Smooth muscle cell (in vitro differentiated cells): ENCODE results near the gene MS4A2. TPM values are rescaled to one million over a fixed set of nuclear protein-coding genes. Genes with fewer than 3 reads are reported as not detected.

Experiments used
- DNase-seq: peaks from one replicate; lab custom pipeline; 2025; ENCODE audit not compliant: unreplicated experiment; lab: John Stamatoyannopoulos, UW
- H2AFZ ChIP-seq: fragments of 200-600 bp; sonication (generic); 2 replicates; pipeline ENCODE4 v1.6.0; 2016; ENCODE audit warnings: antibody characterized with exemption, low read depth, mild to moderate bottlenecking
- H3F3A ChIP-seq: fragments of 200-600 bp; sonication (generic); 2 replicates; pipeline ENCODE4 v1.6.0; 2017; ENCODE audit warnings: antibody characterized with exemption, low read depth
- H3K27ac ChIP-seq: fragments of 200-600 bp; sonication (generic); 2 replicates; pipeline ENCODE4 v1.5.1; 2016; ENCODE audit warnings: low read depth, mild to moderate bottlenecking
- H3K27me3 ChIP-seq: fragments of 200-600 bp; sonication (generic); 2 replicates; pipeline ENCODE4 v1.6.1; 2016; ENCODE audit warnings: low read depth, mild to moderate bottlenecking
- H3K36me3 ChIP-seq: fragments of 200-600 bp; sonication (generic); 2 replicates; pipeline ENCODE4 v1.5.1; 2016; ENCODE audit warnings: low read depth
- H3K4me1 ChIP-seq: fragments of 200-600 bp; sonication (generic); 2 replicates; pipeline ENCODE4 v1.5.1; 2016; ENCODE audit warnings: low read depth
- H3K4me2 ChIP-seq: fragments of 200-600 bp; sonication (generic); 2 replicates; pipeline ENCODE4 v1.6.0; 2016; ENCODE audit warnings: mild to moderate bottlenecking
- H3K4me3 ChIP-seq: fragments of 200-600 bp; sonication (generic); 2 replicates; pipeline ENCODE4 v1.5.1; 2016; ENCODE audit warnings: mild to moderate bottlenecking
- H3K79me2 ChIP-seq: fragments of 200-600 bp; sonication (generic); 2 replicates; pipeline ENCODE4 v1.6.0; 2016; ENCODE audit warnings: low read depth, mild to moderate bottlenecking
- H3K9ac ChIP-seq: fragments of 200-600 bp; sonication (generic); 2 replicates; pipeline ENCODE4 v1.6.0; 2016; ENCODE audit warnings: low read depth
- H3K9me3 ChIP-seq: fragments of 200-600 bp; sonication (generic); replicated peaks from 2 replicates; pipeline ENCODE4 v1.5.1; 2016; ENCODE audit warnings: low read depth
- H4K20me1 ChIP-seq: fragments of 200-600 bp; sonication (generic); 2 replicates; pipeline ENCODE4 v1.6.0; 2016; ENCODE audit warnings: low read depth
- CTCF ChIP-seq: fragments of 200-600 bp; sonication (generic); IDR thresholded peaks from 2 replicates; pipeline ENCODE4 v1.5.1; 2017; ENCODE audit warnings: borderline replicate concordance, mild to moderate bottlenecking, antibody characterized with exemption; ENCODE audit not compliant: insufficient read depth, poor library complexity, severe bottlenecking
- whole genome bisulfite sequencing: methylation state at CpG from one replicate; pipeline ENCODE4 v1.1.7; 2016; ENCODE audit warnings: low lambda C conversion rate; 5-methylcytosine and 5-hydroxymethylcytosine counted together
- polyA plus RNA-seq: library from polyadenylated mRNA; unstranded; fragments of >200 nt; fragmentation: Nextera tagmentation; extraction: Ambion mirVana; gene quantifications from 2 replicates; pipeline ENCODE4 v1.2.1, GENCODE V29; 2016
- total RNA-seq: library from RNA; depleted of rRNA; stranded (reverse); fragments of >200 nt; gene quantifications from 2 replicates; pipeline ENCODE4 v1.2.3, GENCODE V29; 2014

Gene MS4A2
- total and polyA plus RNA-seq, 2 experiments from 2014 or later: not detected

GRCh38 chr11:60059052-60059451 is 29.4 kb upstream of the MS4A2 start:
- H4K20me1 ChIP-seq: no peaks in the 10 kb centered on the region
- TF ChIP-seq CTCF: no peak
- WGBS: 84% methylated on average over 3 of the region's 3 CpGs

GRCh38 chr11:60059521-60060240 is 28.8 kb upstream of the MS4A2 start:
- Histone ChIP-seq H3K4me1 (no peaks in the 10 kb centered on the region), H3K79me2 (no peaks in the 10 kb centered on the region), H2AFZ (no peak overlapping the region), H3F3A (no peaks in the 10 kb centered on the region), H3K27me3 (no peaks in the 10 kb centered on the region), H3K4me3 (no peak overlapping the region), H3K9ac (no peak overlapping the region), H3K9me3 (no peaks in the 10 kb centered on the region), H3K27ac (no peak overlapping the region), H4K20me1 (no peaks in the 10 kb centered on the region), H3K36me3 (no peaks in the 10 kb centered on the region), H3K4me2 (no peak overlapping the region)
- no peak for DNase-seq
- no peak for TF ChIP-seq CTCF
- WGBS: 83% methylated on average over 4 of the region's 4 CpGs

More at GRCh38 chr11:60059052-60059451, 29.4 kb upstream of the MS4A2 start:
- H3K27ac ChIP-seq: no peak overlapping the region
- H3F3A ChIP-seq: no peaks in the 10 kb centered on the region
- no peak overlapping the region for H3K9ac ChIP-seq
- DNase-seq: no peak
- no peak overlapping the region for H3K4me2 ChIP-seq
- H3K9me3 ChIP-seq: no peaks in the 10 kb centered on the region
- H3K4me3 ChIP-seq: no peak overlapping the region
- no peaks in the 10 kb centered on the region for H3K36me3 ChIP-seq
- H3K4me1 ChIP-seq: no peaks in the 10 kb centered on the region
- no peaks in the 10 kb centered on the region for H3K79me2 ChIP-seq
- H2AFZ ChIP-seq: no peak overlapping the region
- no peaks in the 10 kb centered on the region for H3K27me3 ChIP-seq

- WGBS: 48% methylated on average over 1 of the region's 1 CpG
Measured at GRCh38 chr11:60064111-60064510, 24.4 kb upstream of the MS4A2 start.

More at GRCh38 chr11:60064111-60064510, 24.4 kb upstream of the MS4A2 start:
- Histone ChIP-seq H4K20me1 (no peaks in the 10 kb centered on the region), H3K27ac (no peak overlapping the region), H3F3A (no peaks in the 10 kb centered on the region), H3K79me2 (no peaks in the 10 kb centered on the region), H3K4me2 (no peak overlapping the region), H3K27me3 (no peaks in the 10 kb centered on the region), H3K4me1 (no peaks in the 10 kb centered on the region), H3K9ac (no peak overlapping the region), H3K4me3 (no peak overlapping the region), H2AFZ (no peak overlapping the region), H3K9me3 (no peaks in the 10 kb centered on the region), H3K36me3 (no peaks in the 10 kb centered on the region)
- DNase-seq: no peak
- no peak for TF ChIP-seq CTCF
